ENCODE data around the gene PACRG. TPM values are rescaled to one million over a fixed set of nuclear protein-coding genes. Genes with fewer than 3 reads are reported as not detected.
A peak's percentile ranks its signal among the peaks of the same experiment; 100 is the strongest.
"Not testable (repeated sequence)": the region's sequence is repeated elsewhere in the genome, so short reads cannot be mapped to it uniquely, and the experiment has no call there.

The PACRG gene
- not detected in 2 replicates for total RNA-seq (2014; rRNA removed; shearing (Covaris generic))

GRCh38 chr6:162727322-162728182 is at the start of gene PACRG, which contains the start of gene PRKN:
Gene PACRG (plus strand): TSS chr6:162727974.
Gene PRKN (minus strand): TSS chr6:162727766.
- peak; percentile 94 for DNase-seq (ENCODE audit: low spot score)

GRCh38 chr6:162678896-162679295 is 48.9 kb upstream of the PACRG start:
- DNase-seq (ENCODE audit: low spot score) = not testable (repeated sequence)

- DNase-seq (ENCODE audit: low spot score) = no peak
Observed at GRCh38 chr6:162679681-162680080, 48.1 kb upstream of the PACRG start.

GRCh38 chr6:162680367-162680766 is 47.4 kb upstream of the PACRG start:
- no peak for DNase-seq (ENCODE audit: low spot score)

- DNase-seq (ENCODE audit: low spot score) = no peak
Observed at GRCh38 chr6:162680871-162681270, 46.9 kb upstream of the PACRG start.

GRCh38 chr6:162681447-162681846 is 46.3 kb upstream of the PACRG start:
- no peak for DNase-seq (ENCODE audit: low spot score)

GRCh38 chr6:162683135-162683534 is 44.6 kb upstream of the PACRG start:
- DNase-seq (ENCODE audit: low spot score) = no peak

- no peak for DNase-seq (ENCODE audit: low spot score)
Observed at GRCh38 chr6:162684052-162684451, 43.7 kb upstream of the PACRG start.

- DNase-seq (ENCODE audit: low spot score) = no peak
Observed at GRCh38 chr6:162684961-162685360, 42.8 kb upstream of the PACRG start.

GRCh38 chr6:162685586-162685985 is 42.2 kb upstream of the PACRG start:
- no peak for DNase-seq (ENCODE audit: low spot score)

- DNase-seq (ENCODE audit: low spot score) = no peak
Observed at GRCh38 chr6:162688751-162689345, 38.9 kb upstream of the PACRG start.

- DNase-seq (ENCODE audit: low spot score) = no peak
Observed at GRCh38 chr6:162690158-162690557, 37.6 kb upstream of the PACRG start.

GRCh38 chr6:162697872-162698403 is 29.8 kb upstream of the PACRG start:
- no peak for DNase-seq (ENCODE audit: low spot score)

- DNase-seq (ENCODE audit: low spot score) = no peak
Observed at GRCh38 chr6:162698440-162698839, 29.3 kb upstream of the PACRG start.

GRCh38 chr6:162699961-162700360 is 27.8 kb upstream of the PACRG start:
- no peak for DNase-seq (ENCODE audit: low spot score)

GRCh38 chr6:162700966-162701365 is 26.8 kb upstream of the PACRG start:
- no peak for DNase-seq (ENCODE audit: low spot score)

GRCh38 chr6:162701551-162701950 is 26.2 kb upstream of the PACRG start:
- no peak for DNase-seq (ENCODE audit: low spot score)

- no peak for DNase-seq (ENCODE audit: low spot score)
Observed at GRCh38 chr6:162702446-162702845, 25.3 kb upstream of the PACRG start.

- no peak for DNase-seq (ENCODE audit: low spot score)
Observed at GRCh38 chr6:162704001-162704400, 23.8 kb upstream of the PACRG start.

GRCh38 chr6:162705736-162706135 is 22.0 kb upstream of the PACRG start:
- no peak for DNase-seq (ENCODE audit: low spot score)

GRCh38 chr6:162706232-162706631 is 21.5 kb upstream of the PACRG start:
- no peak for DNase-seq (ENCODE audit: low spot score)

- no peak for DNase-seq (ENCODE audit: low spot score)
Observed at GRCh38 chr6:162708971-162709370, 18.8 kb upstream of the PACRG start.

GRCh38 chr6:162709431-162709830 is 18.3 kb upstream of the PACRG start:
- no peak for DNase-seq (ENCODE audit: low spot score)

Measured in A172 (cell line).